ENCODE data around the gene BANF2. TPM values are rescaled to one million over a fixed set of nuclear protein-coding genes. Genes with fewer than 3 reads are reported as not detected.

The BANF2 gene
- total RNA-seq, 6 experiments from 2014 or later = not detected

DNA sequence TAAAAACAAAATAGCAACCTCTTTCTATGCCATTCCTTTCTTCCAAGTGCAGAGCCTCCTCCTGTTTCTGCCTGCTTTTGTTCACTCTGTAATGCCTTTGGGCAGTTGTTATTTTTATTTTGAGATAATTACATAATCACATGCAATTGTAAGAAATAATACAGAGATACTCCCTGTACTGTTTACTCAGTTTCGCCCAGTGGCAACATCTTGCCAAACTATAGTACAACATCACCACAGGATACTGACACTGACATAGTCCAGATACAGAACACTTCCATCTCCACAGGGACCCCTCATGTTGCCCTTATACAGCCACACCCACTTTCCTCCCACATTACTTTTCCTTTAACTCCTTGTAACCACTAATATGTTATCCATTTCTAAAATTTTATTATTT is 59.7 kb downstream of the BANF2 start:
- Mint-ChIP-seq H3K36me3 (ENCODE audit: low read depth) (peaks cover 7% of the 10 kb centered on the region), H3K4me1 (ENCODE audit: low read depth) (no peaks in the 10 kb centered on the region; the same call in none of the 2 replicates), H3K9me3 (peaks cover 17% of the 10 kb centered on the region), H3K4me3 (no peak overlapping the region), H3K27me3 (ENCODE audit: insufficient read depth) (peaks cover 36% of the 10 kb centered on the region), H3K27ac (no peak overlapping the region)
- no peak for DNase-seq
- TF ChIP-seq, protein P1, sequence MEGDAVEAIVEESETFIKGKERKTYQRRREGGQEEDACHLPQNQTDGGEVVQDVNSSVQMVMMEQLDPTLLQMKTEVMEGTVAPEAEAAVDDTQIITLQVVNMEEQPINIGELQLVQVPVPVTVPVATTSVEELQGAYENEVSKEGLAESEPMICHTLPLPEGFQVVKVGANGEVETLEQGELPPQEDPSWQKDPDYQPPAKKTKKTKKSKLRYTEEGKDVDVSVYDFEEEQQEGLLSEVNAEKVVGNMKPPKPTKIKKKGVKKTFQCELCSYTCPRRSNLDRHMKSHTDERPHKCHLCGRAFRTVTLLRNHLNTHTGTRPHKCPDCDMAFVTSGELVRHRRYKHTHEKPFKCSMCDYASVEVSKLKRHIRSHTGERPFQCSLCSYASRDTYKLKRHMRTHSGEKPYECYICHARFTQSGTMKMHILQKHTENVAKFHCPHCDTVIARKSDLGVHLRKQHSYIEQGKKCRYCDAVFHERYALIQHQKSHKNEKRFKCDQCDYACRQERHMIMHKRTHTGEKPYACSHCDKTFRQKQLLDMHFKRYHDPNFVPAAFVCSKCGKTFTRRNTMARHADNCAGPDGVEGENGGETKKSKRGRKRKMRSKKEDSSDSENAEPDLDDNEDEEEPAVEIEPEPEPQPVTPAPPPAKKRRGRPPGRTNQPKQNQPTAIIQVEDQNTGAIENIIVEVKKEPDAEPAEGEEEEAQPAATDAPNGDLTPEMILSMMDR (IDR thresholded peaks at IDR 0.05) = no peak

DNA sequence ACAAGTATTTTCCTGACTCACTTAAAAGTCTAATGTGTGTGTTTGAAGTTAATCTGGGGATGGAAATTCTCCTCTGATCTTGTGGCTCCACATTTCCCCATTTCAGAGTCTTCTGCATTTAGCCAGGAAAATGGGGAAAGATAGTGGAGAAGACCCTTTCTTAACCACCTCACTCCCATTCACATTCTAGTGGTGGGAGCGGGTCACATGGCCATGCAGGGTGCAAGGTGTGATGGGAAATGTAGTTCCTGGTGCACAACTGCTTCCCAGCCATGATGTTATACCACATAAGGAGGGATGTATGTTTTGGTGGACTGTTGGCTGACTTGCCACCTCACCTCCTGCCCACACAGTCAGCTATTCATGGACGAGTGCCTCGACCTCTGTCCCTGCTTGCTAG is 61.8 kb downstream of the BANF2 start:
- Mint-ChIP-seq H3K27ac (no peak overlapping the region), H3K36me3 (ENCODE audit: low read depth) (peaks cover 7% of the 10 kb centered on the region), H3K4me3 (no peak overlapping the region), H3K9me3 (peaks cover 17% of the 10 kb centered on the region), H3K27me3 (ENCODE audit: insufficient read depth) (peaks cover 19% of the 10 kb centered on the region), H3K4me1 (ENCODE audit: low read depth) (no peaks in the 10 kb centered on the region; the same call in none of the 2 replicates)
- TF ChIP-seq, protein P1 (IDR thresholded peaks at IDR 0.05) = no peak
- DNase-seq = no peak

DNA sequence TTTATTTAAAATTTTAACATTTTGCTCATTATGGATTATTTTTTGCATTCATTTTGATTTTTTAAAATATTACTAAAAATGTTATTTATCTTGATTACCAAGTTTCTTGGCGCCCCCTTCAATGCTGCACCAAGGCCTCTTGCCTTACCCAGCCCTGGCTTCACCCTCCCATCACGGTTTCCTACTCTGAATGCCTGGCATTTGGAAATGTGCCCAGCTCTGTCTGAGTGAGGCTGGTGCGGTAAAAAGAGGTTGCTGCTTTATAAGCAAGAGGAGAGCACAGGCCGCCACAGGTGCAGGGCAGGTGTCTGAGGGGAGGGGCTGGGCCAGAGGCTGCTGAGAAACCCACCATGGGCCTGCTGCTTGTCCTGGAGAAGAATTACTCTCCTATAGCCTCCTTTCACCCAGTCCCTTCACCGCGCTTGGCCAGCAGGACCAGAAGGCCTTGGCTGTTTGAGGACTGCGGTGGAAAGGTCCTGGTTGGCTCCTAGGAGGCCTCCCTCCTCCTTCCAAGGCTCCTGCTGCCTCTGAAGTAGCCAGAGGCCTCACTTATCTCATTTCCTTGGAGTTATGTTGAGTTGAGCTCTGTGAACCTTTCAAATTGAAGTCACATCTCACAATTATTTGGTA is 62.6 kb downstream of the BANF2 start:
- no peak overlapping the region for H3K27ac Mint-ChIP-seq
- TF ChIP-seq, protein P1 (IDR thresholded peaks at IDR 0.05) = no peak

DNA sequence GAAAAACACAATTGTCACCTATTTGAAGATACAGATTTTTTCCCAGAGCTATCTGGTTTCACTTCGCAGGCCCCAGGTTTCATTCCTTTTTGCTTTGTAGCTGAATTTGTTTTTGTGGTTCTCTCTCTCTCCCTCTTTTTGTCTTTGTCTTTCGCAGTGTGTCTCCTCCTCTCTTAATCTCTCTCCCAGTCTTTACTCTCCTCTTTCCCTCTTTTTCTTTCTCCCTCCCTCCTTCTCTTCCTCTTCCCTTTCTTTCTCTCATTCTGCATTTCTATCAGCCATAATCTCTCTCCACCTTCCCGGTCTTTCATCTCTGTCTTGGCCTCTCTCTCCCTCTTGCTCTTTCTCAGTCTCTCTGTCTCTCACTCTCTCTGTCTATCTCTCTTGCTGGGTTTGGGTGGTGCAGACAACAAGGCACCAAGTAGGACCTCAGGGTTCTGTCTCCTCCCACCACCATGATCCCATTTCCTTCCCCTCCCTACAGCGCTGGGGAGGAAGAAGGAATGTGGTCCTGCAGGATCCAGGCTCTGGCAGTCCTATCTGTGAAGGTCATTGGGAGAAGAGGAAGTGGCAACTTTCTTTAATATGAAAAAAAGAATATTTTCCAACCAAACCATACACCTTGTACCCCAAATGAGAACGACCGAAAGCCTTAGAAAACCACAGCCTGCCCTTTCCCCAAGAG is 63.2 kb downstream of the BANF2 start:
- TF ChIP-seq, protein P1 (IDR thresholded peaks at IDR 0.05) = no peak
- H3K27ac Mint-ChIP-seq = no peak overlapping the region
- no peaks in the 10 kb centered on the region; the same call in 1 of the 2 replicates for H3K4me1 Mint-ChIP-seq (ENCODE audit: low read depth)
- H3K36me3 Mint-ChIP-seq (ENCODE audit: low read depth) = peaks cover 4% of the 10 kb centered on the region
- DNase-seq = no peak
- H3K27me3 Mint-ChIP-seq (ENCODE audit: insufficient read depth) = peaks cover 16% of the 10 kb centered on the region
- no peak overlapping the region for H3K4me3 Mint-ChIP-seq
- H3K9me3 Mint-ChIP-seq = peaks cover 14% of the 10 kb centered on the region

More for the DNA sequence above, 62.6 kb downstream of the BANF2 start:
- no peaks in the 10 kb centered on the region; the same call in none of the 2 replicates for H3K4me1 Mint-ChIP-seq (ENCODE audit: low read depth)
- H3K27me3 Mint-ChIP-seq (ENCODE audit: insufficient read depth) = peaks cover 19% of the 10 kb centered on the region
- H3K36me3 Mint-ChIP-seq (ENCODE audit: low read depth) = peaks cover 7% of the 10 kb centered on the region
- H3K4me3 Mint-ChIP-seq = no peak overlapping the region
- peaks cover 17% of the 10 kb centered on the region for H3K9me3 Mint-ChIP-seq
- DNase-seq = no peak

DNA sequence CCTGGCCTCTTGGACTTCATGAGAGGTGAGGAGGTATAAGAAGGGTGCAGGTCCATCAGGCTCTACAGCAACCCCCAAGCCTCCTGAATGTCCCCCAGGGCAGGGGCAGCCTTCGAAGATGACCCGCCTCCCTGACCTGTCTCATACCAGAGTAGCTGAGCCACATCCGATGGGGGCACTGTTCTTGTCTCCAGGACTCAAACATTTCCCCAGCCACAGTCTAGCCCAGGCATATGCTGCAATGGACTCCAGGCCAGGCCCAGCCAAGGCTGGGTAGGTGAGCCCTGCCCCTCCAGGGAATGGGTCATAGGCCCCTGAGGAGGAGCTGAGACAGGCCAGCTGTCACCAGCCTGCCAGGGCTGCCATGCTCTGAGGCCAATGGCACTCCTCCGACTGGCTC is 65.3 kb downstream of the BANF2 start:
- Mint-ChIP-seq H3K4me1 (ENCODE audit: low read depth) (no peaks in the 10 kb centered on the region; the same call in 1 of the 2 replicates), H3K4me3 (no peak overlapping the region), H3K27me3 (ENCODE audit: insufficient read depth) (peaks cover 9% of the 10 kb centered on the region), H3K27ac (no peak overlapping the region), H3K36me3 (ENCODE audit: low read depth) (no peaks in the 10 kb centered on the region), H3K9me3 (no peaks in the 10 kb centered on the region)
- DNase-seq = no peak
- TF ChIP-seq, protein P1 (IDR thresholded peaks at IDR 0.05) = no peak
